NCI-H226 (cell line): ENCODE data around the gene PRICKLE4.

ENCODE experiments used
- DNase-seq: peaks from one replicate; pipeline ENCODE4 v3.0.0-alpha.2; 2015

PRICKLE4 gene, protein sequence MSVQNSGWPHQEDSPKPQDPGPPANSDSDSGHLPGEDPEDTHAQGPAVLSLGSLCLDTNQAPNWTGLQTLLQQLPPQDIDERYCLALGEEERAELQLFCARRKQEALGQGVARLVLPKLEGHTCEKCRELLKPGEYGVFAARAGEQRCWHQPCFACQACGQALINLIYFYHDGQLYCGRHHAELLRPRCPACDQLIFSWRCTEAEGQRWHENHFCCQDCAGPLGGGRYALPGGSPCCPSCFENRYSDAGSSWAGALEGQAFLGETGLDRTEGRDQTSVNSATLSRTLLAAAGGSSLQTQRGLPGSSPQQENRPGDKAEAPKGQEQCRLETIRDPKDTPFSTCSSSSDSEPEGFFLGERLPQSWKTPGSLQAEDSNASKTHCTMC

DNA sequence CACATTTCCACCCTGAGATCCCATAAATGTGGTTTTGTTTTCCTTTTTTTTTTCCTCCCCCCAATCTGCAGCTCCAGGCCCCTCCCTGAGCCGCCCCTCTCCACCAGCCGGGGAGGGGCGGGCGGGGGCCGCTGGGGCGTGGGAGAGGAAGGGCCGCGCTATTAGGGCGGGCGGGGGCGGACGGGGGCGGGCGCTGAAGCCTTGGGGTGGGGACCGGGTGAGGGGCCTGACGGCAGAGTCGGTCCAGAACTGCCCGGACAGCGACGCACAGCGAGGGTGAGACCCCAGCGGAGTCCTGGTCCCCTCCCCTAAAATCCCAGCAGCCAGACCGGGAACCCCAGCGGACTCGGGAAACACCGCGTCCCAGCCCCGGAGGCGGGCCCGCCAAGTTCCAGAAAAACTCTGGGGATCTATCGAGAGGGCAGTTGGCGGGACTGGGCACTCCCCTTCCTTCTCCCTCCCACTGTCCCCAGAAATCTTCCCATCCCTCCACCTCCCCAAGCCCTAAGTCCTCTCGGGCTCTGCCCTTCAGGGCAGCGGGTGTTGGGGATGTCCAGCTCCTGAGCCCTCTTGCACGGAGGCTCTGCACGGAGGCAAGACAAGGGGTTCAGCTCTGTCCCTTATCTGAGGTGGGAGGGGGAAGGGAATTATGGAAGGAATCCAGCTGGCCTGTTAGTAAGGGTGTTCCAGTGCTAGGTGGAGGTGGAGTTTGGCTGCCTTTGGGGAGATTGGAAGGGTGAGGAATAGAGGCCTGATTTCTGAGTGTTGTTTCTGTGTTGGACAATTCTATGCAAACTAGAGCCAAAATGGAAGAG, at the start of gene PRICKLE4:
PRICKLE4 (plus strand) TSS at position 232 of the 815 bp plus-strand sequence. CDS start 2,692 bp downstream, outside the sequence.
- DNase-seq = peak; percentile 46

DNA sequence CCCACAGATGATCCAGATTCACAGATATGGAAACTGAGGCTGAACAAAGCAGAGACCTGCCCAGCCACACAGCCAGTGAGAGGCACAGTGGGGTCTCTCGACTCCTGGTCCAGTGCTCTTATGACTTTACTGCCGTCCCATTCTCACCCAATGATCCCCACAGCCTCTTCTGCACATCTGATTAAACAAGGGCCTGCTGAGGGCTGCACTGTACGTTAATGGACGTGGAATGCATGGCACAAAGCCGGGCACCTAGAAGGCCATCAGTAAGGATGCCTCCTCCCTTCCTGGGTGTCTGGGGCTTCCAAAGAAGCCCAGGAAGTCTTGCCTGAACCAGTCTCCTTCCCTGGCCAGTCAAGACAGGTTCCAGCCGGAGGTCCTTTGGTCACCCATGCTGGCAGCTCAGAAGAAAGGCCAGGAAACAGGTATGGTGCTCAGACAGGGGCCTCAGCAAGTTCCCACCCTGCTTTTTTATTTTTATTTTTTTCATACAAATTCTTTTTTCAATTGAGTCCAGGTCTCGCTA, 49.0 kb upstream of the PRICKLE4 start:
- no peak for DNase-seq

DNA sequence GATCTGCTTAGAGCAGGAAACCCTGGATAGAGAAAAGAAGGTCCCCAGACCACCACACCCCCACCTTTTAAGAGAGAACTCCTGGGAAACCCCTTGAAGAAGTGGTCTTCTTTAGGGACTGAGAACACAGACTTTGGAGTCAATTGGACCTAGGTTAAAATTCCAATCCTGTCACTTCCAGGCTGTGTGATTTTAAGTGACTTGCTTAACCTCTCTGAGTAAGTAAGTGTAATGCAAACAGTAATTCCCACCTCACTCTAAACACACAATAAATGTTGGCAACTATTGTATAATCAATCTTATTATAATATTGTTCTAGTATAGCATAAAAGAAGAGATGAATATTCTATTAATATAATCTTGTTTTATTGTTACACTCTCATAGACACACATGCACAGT, 48.4 kb upstream of the PRICKLE4 start:
- DNase-seq = no peak

DNA sequence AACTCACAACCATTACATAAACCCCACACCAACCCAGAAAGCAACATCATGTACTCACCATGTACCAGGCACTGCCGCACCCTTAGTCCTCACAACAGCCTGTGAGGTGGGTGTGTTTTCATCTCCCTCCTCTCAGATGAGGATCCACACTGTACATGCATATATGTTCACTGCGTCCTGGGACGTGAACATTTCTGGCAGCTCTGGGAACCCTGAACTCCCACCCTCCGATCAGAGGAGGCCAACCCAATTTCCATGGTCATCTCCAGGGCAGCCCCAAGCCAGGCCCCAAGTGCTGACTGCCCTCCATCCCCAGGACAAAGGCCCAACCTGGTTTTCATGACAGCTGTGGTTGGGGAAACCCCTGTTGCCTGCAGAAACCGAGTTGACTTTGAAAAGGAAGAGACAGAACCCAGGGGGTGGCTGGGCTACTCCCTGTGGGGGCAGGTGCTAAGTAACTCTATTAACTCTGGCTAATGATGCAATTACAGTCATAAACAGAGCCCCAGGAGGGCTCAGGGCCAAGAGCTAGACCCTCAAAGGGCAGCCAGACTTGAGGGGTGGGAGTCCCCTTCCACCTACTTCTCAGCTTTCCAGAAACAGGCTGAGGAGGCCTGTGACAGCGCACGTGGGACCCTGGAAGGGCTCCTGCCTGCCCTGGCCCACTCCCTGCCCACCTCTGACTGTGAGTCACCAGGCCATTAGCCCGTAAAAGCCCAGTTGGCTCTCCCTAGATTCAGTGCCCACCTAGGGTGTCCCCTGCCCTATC, 47.8 kb upstream of the PRICKLE4 start:
- peak; percentile 19 for DNase-seq

DNA sequence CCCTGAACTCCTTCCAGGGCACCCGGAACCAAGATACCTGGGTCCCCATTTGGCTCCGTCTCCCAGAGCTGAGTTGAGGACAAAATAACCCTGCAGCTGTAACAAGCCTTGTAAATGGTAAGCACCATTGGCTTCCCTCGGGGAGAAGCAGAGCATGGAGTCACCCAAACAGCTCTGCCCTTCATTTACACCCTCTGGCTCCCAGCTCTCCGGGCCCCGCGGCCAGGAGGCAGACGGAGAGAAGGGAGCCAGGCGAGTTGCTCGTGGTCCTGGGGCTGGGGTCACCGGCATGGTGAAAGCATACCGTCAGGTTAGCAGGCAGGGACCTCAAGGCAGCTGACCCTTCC, 47.2 kb upstream of the PRICKLE4 start:
- DNase-seq = no peak

DNA sequence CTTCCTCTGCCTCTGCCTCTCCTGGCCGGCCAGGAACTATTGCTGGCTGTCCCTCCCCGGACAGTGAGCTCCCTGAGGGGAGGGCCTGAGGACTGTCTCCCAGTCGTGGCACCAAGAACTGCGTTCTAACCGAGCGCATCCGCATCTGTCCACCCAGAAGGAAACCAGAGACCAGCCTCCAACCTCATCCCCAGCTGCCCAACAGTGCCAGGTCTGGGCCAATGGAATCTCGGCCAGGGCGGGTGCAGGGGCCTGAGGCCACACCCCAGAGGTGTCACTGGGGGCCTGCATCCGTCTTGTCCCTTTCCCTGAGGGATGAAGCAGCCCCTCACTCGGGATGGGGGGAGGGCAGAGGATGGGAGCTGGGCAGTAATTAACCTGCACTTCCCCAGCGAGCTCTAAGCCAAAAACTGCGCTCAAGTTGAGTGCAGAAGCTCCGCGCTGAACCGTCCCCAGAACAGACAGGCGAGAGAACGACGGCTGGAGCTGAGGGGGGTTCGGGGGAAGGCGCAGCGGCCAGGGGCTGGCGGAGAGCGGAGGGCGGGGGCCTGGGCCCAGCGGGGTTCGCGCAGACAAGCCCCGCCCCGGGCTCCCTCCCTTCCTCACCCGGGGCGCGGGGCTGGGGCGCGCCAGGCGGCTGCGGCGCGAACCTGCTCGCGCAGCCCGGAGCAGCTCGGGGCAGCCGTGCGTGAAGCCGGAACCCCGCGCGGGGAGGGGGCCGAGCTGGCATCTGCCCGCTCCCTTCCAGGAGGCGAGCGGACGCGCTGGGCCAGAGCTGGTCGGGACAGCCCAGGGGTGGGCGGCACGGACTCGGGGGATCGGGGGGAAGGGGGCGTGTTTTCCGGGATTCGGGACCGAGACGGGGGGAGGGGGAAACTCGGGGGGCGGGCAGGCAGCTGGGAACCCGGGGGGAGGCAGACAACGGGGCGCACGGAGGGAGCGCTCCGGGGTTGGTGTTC, 46.6 kb upstream of the PRICKLE4 start:
- DNase-seq = peak; percentile 78

DNA sequence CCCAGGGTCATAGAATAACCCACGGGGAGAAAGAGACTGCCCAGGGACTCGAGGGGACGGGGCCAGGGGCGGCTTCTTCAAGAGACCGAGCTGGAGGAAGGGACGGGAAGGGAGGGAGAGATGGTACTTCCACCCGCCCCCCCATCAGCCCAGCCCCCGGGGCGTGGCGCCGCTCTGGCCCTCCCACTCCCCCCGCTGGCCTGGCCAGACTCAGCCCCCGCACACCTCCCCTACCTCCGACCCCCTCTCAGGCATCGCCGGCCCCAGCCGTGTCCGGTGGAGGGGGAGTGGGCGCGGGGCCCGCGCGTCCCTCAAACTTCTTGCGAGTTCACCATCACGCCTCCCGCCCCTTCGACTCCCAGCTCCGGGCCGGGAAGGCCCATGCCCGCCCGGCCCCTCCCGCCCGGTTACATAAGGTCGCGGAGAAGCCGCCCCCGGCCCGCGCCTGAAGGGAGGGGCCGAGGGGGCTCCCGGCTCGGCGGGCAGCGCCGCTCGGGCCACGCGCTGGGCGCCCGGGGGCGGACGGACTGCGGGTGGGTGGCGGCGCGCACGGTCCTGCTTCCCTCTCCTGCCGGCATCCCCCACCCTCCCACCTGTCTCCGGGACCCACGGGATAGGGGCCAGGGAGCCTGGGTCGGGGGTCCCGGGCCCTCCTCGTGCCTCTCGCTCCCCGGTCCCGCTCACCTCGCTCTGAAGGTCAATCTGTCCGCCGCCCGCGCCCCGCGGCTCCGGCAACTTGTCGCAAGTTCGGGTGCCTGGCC, 45.7 kb upstream of the PRICKLE4 start:
- peak; percentile 65 for DNase-seq

DNA sequence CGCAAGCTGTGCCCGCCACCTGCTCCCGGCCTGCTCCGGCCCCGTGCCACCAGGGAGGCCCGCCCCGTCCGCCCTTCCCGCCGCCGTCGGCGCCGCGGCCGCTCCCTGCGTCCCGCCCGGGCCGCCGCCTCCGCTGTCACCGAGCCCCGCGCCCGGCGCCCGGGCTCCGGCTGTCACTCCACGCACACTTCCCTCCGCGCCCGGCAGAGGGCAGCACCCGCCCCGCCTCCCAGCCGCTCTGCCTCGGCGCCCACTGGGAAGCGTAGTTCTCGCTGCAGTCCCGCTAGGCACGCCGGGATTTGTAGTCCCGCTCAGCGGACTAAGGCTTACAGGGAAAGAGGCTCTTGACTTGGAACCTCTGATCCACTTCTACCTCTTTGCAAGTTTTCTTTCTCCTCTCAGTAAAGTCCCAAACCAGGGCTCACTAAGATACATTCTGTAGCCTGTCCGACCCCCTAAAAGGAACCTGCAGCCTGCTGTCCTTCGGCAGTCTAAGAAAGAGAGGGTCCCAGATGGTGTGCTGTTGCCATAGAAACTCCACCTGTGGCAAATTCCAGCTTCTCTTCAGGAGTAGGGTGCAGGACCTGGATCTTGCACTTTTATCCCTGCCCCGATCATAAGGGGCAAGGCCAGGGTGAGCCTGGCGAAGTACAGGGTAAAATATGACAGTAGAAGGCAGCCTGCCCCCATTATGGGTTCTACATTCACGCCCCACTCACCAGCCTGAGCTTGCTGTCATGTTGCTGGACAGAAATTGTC, 45.0 kb upstream of the PRICKLE4 start, which contains the start of gene TFEB:
TFEB (minus strand) TSS at position 182 of the 759 bp plus-strand sequence. CDS start 44,395 bp downstream, outside the sequence.
- peak; percentile 83 for DNase-seq

DNA sequence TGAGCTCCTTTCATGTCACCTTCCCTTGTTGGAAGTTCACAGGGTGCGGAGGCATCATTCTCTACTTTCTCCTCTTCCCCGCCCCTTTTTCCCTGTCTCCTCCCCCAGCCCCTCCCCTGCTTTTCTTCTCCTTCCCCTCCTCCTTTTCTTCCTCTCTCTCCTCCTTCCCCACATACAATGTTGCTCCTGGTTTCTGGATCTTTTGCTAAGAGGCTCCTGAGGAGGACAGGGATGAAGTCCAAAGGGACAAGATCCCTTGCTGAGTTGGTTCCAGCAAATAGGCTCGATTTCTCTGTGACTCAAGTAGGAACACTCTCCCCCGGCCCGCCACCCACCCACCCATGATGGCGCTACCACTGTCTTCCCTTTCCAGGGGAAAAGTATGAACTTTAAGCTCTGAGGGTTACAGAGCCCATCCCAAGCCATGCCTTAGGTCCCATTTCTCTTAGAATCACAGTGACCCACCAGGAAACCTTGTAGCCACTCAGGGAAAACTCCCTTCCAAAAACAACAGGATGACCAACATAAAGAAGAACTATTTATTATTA, 44.3 kb upstream of the PRICKLE4 start:
- no peak for DNase-seq

DNA sequence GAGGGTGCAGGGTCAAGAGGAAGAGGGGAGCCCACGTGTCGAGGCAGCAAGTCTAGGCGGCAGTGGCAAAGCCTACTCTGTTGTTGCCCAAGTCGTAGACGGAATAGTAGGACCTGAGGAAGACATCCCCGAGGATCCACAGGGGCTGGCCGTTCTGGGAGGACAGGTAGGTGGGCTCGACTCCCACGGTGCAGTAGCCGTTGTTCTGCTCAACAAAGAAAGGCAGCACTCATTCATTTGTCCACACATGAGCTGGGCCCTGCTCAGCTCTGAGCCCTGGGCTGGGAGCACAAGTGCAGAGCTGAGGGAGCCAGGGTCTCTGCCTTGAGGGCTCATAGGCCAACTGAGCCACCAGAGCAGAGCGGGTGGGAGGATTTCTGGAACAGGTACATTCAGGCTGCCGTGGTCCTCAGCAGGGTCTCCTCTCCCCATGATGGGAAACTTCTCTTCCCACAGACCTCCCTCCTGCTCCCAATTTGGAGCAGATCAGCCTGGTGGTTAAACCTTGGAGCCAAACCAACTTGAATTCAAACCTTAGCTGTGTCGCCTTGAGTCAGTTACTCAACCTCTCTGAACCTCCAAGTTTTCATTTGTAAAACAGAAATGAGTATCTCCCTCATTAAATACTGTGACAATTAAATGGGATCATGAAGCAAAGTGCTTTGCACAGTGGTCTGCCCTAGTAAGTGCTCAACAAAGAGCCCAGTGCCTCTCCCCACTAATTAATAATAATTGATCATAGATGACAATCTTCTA, 43.6 kb upstream of the PRICKLE4 start:
- no peak for DNase-seq

DNA sequence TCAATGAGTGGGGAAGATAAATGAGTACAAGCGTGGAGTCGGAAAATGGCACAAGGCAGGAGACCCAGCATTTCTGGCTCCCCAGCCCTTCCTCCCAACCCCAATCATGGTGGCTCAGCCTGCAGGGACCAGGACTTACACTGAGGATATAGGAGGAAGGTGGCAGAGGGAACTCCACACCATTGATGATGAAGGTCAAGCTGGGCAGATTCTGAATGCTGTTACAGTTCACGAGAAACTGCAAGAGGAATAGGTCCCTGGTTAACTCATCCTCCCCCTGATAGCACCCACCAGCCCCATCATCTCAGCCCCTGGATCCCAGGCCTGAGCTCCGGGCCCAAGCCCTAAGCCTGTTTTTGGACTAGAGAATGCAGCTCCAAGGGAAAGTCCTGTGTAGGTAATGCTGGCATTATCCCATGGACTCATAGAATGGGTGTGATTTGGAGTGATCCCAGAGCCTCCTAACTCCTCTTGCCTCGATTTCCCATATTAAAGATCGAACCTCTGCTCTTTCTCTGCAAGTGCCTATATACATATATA, 42.9 kb upstream of the PRICKLE4 start:
- DNase-seq = no peak

DNA sequence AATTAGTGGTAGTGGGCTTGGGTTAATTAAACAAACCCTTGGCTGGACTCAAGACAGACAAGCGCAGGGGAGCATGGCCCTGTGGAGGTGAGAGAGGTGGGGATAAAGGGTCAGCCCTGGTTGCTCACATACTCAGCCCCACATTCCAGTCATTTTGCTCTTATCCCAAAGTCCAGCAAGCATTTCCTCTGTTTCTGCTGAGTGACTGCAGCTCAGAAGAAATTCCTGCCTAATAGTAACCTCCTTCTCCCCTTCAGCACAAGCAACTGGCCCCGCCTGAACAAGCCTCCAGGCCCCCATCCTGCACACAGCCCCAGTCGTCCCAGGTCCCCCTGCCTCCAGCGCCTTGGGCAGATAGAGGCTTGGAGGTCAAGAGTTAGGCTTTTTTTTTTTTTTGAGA, 41.5 kb upstream of the PRICKLE4 start:
- peak; percentile 57 for DNase-seq

DNA sequence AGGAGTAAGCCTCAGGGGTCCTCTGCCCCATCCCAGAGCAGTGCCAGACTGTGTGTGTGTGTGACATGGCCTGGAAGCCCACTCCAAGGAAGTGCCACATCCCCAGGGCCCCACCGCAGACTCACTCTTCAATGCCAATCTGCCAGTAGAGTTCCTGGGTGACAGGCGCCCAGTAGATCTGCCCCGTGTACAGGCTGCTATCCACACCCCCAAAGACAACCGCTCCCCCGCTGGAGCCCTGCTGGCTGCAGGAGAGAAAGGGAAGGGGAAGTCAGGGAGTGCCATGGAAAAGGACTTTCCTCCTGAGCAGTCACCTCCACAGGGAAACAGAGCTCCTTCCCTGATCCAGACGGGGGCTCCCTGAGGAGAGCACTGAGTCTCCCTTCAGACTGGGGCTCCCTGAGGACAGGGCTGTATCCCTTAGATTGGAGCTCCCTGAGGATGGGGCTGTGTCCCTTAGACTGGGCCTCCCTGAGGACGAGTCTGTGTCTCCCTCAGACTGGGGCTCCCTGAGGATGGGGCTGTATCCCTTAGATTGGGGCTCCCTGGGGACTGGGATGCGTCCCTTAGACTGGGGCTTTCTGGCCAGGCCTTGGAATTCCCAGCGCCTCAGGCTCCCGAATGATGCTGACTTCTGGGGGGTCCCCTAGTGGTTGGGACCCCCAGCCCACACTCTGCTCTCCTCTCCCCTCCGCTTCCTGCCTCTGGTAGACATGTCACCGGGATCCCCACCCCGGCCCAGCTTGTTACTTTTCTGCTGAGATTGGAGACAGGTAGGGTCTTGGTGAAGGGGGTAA, 40.0 kb upstream of the PRICKLE4 start:
- DNase-seq = no peak

DNA sequence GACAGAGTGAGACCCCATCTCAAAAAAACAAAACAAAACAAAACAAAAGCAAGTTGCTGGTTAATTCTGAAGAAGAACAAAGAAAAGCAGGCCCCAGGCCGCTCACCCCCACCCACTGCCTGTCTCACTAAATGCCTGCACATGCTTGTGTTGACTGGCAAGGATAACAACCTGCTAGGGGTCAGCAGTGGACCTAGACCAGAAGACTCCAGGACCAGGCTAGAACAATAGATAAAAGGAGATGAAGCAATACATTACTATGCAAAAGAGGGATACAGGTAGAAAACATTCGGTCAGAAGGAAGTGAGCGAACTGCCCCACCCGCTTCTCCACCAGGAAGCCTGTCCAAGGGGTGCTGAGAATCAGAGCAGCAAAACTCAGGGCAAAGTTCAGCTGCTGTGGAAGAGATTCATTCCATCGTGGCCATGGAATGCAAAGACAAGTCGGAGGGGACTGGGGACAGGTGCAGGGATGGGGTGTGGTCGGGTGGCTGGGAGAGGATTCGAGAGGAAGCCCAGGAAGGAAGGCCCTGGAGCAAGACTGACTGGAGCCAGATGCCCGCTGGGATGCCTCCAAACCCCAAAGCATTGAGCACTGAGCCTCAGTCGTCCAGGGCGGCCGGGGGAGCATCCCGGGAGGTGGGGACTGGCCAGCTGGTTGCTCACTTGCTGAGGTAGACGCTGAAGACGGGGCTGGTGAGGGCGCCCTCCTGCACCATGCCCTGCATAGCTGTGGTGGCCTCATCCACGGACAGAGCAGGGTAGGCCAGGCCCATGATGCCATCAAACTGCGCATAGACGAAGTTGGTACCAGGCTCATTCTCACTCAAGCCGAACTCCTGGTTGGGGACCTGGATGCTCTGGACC, 38.7 kb upstream of the PRICKLE4 start:
- peak; percentile 27 for DNase-seq

DNA sequence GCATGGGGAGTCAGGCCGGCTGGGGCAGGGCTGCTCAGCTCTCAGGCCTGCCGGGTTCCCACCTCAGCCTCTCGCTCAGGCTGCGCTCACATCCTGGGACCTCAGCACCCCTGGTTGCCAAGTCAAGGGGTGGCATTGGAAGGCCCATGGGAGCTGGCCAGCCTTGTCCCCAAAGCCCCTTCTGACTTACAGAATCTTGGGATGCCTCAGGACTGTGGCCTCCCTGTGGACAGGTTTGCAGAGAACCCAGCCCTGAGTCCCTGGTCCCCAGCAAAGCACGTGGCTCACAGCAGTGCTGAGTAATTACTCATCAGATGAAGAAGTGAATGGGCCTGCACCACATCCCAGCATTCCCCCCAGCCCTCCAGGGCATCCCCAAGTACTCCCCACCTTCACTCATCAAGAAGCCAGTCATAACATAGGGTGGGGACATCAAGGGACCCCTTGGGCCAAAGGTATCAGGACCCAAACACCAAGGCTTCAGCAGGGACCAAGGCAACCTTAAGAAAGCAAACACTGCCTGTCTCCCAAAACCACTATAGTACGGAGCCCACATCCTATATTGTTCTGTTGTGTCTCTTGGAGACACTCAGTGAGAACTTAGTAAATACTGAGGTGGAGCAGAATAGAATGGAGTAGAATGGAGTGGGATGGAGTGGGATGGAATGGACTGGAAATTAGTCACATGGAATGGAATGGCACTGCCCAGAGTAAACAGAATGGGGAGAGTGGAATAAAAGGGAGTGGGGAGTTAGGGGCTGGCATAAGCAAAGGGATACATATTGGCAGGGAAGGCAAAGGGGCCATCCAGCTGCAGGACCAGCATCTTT, 37.0 kb upstream of the PRICKLE4 start:
- no peak for DNase-seq

DNA sequence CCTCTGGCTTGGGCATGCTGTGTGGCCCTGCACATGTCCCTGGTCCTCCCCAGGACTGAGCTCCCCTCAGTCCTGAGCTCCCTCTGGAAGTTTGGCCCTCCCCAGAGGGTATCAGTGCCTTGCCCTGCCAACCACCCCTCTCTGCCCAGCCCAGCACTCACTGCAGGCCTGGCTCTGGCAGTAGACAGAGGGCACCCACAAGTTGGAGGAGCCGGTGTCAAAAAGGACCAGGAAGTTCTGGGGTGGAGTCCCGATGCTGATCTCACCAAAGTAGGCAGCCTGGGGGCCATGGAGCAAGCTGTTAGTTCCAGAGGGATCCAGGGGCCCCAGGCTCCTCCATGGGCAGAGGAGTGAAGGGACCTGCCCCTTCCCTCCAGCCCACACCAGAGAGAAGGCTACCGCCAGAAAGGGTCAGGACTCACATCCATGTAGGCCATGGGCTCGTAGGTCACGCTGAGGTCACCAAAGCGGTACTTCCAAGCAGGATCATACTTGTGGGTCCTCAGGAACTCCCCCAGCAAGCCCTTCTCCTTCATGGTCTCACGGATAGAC, 36.3 kb upstream of the PRICKLE4 start:
- no peak for DNase-seq
